Neuron (in vitro differentiated cells): ENCODE results near the gene DUT.
"Not testable (repeated sequence)": the region's sequence is repeated elsewhere in the genome, so short reads cannot be mapped to it uniquely, and the experiment has no call there.

Source experiments
- H2AFZ ChIP-seq: one replicate; pipeline ENCODE4 v1.6.1; 2013; ENCODE audit warnings: low read depth, mild to moderate bottlenecking, inconsistent platforms, low read length, moderate library complexity
- H3K27me3 ChIP-seq: one replicate; pipeline ENCODE4 v1.6.1; 2013; ENCODE audit warnings: low read length; ENCODE audit not compliant: insufficient read depth
- H3K36me3 ChIP-seq: one replicate; pipeline ENCODE4 v1.6.1; 2013; ENCODE audit warnings: low read length; ENCODE audit not compliant: insufficient read depth
- H3K4me1 ChIP-seq: one replicate; pipeline ENCODE4 v1.6.1; 2013; ENCODE audit warnings: low read length; ENCODE audit not compliant: insufficient read depth
- H3K4me3 ChIP-seq: 2 replicates; pipeline ENCODE4 v1.5.1; 2013; ENCODE audit warnings: mild to moderate bottlenecking, low read length, moderate library complexity
- H3K9me3 ChIP-seq: one replicate; pipeline ENCODE4 v1.6.1; 2013; ENCODE audit warnings: low read length

DUT gene

DNA sequence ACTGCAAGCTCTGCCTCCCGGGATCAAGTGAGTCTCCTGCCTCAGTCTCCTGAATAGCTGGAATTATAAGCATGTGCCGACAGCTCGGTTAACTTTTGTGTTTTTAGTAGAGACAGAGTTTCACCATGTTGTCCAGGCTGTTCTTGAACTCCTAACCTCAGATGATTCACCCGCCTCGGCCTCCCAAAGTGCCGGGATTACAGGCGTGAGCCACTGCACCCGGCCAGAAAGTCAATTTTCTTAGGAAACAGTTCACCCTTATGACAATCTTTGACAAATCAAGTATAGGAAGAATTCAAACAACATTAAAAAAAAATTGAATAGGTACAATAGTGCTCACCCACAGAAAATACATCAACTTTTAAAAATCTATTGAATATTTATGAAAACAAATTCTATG, 23.6 kb upstream of the DUT start:
- H3K27me3 ChIP-seq = no peaks in the 10 kb centered on the region

DNA sequence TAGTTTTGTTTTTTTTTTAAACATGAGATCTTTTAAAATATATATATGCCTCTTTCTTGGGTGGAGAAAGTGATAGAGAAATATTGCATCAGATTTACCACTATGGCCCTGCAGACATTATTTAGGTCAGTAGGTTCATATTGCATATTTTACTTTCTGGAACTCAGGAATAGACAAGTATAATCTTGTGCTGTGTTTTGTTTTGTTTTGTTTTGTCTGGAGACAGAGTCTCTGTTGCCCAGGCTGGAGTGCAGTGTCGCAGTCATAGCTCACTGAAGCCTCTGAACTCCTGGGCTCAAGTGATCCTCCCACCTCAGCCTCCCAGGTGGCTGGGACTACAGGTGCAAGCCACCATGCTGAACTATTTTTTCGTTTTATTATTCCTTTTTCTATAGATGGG, 21.5 kb upstream of the DUT start:
- Histone ChIP-seq H3K4me3 (no peak overlapping the region), H3K27me3 (no peaks in the 10 kb centered on the region), H3K36me3 (no peaks in the 10 kb centered on the region), H3K9me3 (no peaks in the 10 kb centered on the region), H2AFZ (no peak overlapping the region), H3K4me1 (no peaks in the 10 kb centered on the region)

More for the DNA sequence above, 23.6 kb upstream of the DUT start:
- no peak overlapping the region for H3K4me3 ChIP-seq
- H2AFZ ChIP-seq = no peak overlapping the region
- H3K9me3 ChIP-seq = no peaks in the 10 kb centered on the region
- H3K4me1 ChIP-seq = no peaks in the 10 kb centered on the region
- no peaks in the 10 kb centered on the region for H3K36me3 ChIP-seq

DNA sequence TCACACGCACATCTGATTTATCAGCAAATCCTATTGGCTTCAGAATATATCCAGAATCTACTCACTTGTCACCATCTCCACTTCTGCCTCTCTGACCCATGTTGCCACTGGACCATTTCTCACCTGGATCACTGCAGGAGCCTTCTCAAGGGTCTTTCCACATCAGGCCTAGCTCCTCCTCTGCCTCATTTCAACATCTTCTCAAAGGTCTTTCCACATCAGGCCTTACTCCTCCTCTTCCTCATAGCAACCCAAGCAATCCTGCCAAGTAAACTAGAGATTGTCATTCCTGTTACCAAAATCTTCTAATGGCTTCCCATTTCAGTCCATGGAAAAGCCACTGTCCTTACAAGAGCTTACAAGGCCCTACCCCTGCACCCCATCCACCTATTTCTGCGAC, 18.0 kb upstream of the DUT start:
- Histone ChIP-seq H3K36me3 (no peaks in the 10 kb centered on the region), H3K4me1 (peaks cover 6% of the 10 kb centered on the region), H2AFZ (no peak overlapping the region), H3K4me3 (no peak overlapping the region), H3K9me3 (no peaks in the 10 kb centered on the region), H3K27me3 (no peaks in the 10 kb centered on the region)

DNA sequence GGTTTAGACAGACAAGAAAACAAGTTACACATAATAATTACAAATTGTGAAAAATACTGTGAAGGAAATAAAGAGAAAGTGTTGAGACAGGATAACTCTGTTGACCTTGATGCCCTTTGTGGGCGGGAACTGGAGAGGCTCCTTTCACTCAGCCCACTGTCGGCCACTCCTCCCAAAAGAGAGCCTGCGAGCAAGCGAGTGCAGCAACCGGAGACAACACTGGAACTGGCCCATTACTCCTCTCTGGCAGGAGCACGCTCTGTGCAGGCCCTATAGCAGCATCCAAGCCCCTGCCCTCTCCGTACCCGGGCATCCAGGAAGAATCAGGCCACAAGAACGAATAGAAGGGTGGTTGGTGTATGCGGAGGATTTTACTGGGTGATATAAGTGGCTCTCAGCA, 16.2 kb upstream of the DUT start:
- H3K36me3 ChIP-seq = no peaks in the 10 kb centered on the region

DNA sequence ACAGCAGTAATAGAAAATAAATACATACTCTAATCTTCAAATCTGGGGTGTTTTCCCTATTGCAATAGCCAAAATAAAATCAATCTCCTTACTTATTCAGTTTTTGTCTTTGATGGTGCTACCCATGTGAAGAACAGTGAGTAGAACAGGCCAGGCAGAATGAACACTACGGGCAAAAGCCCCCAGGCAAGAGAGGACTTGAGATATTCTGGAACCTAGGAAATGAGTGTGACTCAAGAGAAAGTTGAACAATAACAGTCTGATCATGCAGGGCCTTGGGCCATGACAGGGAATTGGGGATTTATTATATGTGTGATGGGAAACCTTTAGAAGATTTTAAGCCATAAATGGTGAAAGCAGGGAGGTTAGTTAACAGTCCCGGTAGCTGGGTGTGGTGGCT, 14.0 kb upstream of the DUT start:
- Histone ChIP-seq H3K4me3 (no peak overlapping the region), H3K36me3 (no peaks in the 10 kb centered on the region), H3K9me3 (no peaks in the 10 kb centered on the region), H2AFZ (no peak overlapping the region), H3K4me1 (peaks cover 17% of the 10 kb centered on the region), H3K27me3 (no peaks in the 10 kb centered on the region)

More for the DNA sequence above, 16.2 kb upstream of the DUT start:
- Histone ChIP-seq H2AFZ (no peak overlapping the region), H3K9me3 (no peaks in the 10 kb centered on the region), H3K4me3 (no peak overlapping the region), H3K4me1 (peaks cover 17% of the 10 kb centered on the region), H3K27me3 (no peaks in the 10 kb centered on the region)

DNA sequence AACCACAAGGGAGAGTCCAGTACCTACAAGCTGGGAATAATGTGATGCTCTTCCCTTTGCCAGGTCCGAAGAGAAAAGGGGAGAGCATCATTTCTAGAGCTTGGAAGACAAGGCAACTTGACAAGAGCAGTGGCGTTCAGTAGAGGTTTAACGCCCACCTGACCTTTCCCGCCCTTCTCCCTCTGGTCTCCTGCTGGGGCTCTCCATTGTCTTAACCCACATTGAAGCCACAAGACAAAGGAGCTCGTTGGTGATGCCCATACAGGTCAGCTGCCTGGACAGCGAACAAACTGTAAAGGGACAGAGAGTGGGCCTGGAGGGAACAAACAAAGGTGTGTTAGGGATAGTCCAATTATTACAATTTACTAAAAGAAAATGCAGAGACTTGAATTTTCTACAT, 13.1 kb upstream of the DUT start:
- H3K4me3 ChIP-seq = no peak overlapping the region
- no peaks in the 10 kb centered on the region for H3K9me3 ChIP-seq
- peaks cover 17% of the 10 kb centered on the region for H3K4me1 ChIP-seq
- H3K36me3 ChIP-seq = no peaks in the 10 kb centered on the region
- no peak overlapping the region for H2AFZ ChIP-seq
- H3K27me3 ChIP-seq = no peaks in the 10 kb centered on the region

DNA sequence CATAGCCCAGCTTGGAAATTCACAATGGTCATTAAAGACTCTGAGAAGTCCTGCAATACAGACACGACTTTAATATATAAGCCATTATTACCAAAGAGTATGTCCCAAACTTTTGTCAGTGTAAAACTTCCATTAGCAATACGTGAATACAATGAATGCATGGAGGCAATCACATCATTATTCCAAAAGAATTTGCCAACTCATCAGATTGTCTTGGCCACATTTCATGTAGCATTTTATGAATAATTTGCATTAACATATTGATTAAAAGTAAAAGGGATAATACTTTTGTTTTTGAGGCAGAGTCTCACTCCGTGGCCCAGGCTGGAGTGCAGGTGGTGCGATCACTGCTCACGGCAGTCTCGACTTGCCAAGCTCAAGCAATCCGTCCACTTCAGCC, 7.9 kb upstream of the DUT start:
- peaks cover 9% of the 10 kb centered on the region for H3K4me1 ChIP-seq
- no peak overlapping the region for H2AFZ ChIP-seq
- H3K4me3 ChIP-seq = no peak overlapping the region
- H3K36me3 ChIP-seq = no peaks in the 10 kb centered on the region
- no peaks in the 10 kb centered on the region for H3K27me3 ChIP-seq
- no peaks in the 10 kb centered on the region for H3K9me3 ChIP-seq

DNA sequence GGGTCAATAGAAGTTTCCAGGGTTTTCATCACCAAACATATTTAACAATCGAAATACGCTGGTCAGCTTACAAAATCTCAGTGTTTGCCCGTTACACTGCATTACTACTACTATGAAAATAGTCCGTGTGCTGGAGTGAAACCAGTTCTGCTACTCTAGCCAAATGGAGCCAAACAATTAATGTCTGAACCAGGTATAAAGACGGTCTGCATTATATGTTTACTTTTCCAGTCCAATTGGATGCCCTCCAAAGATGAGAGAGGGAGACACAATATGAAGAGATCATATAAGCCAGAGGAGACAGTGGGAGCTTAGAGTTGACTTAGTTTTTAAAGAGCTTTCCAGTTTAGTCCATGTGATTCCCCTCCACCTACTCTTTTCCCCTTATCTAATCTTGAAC, 6.3 kb upstream of the DUT start:
- Histone ChIP-seq H3K27me3 (no peaks in the 10 kb centered on the region), H3K9me3 (no peaks in the 10 kb centered on the region), H3K36me3 (no peaks in the 10 kb centered on the region), H3K4me3 (no peak overlapping the region), H2AFZ (no peak overlapping the region), H3K4me1 (peaks cover 4% of the 10 kb centered on the region)

DNA sequence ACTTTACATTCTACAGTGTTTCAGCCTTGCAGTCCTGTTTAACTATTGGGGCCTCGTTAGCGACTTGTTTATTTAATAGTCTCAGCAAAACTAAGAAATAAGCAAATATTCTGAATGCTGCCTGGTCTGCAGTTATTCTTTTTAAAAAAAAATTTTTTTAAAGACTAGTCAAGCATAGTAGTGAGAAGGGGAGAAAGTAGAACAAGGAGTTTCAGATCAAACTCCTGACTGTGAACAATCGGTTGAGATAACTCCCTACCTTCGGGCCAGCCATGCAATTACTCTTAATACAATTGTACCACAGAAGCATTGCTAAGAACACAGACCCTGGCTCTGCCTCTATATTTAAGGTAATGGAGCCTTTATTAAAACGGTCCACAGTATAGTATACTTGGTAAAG, 5.8 kb upstream of the DUT start:
- H3K4me3 ChIP-seq = no peak overlapping the region
- peaks cover 8% of the 10 kb centered on the region for H3K4me1 ChIP-seq
- H3K36me3 ChIP-seq = no peaks in the 10 kb centered on the region
- no peak overlapping the region for H2AFZ ChIP-seq
- H3K27me3 ChIP-seq = no peaks in the 10 kb centered on the region
- H3K9me3 ChIP-seq = no peaks in the 10 kb centered on the region

DNA sequence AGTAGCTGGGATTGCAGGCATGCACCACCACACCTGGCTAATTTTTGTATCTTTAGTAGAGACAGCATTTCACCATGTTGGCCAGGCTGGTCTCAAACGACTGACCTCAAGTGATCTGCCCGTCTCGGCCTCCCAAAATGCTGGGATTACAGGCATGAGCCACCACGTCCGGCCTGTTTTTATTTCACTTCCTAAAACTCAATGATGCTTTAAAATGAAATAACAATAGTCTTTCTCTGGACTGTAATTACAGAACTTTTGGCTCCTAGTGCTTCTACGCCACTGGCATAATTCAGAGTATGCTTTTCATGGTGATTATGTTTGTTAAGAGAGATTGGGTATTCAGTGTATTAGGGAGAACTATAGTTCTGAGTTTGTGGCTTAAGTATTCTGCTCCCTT, 5.0 kb upstream of the DUT start:
- H3K36me3 ChIP-seq, H3K4me3 ChIP-seq, H3K9me3 ChIP-seq, H3K4me1 ChIP-seq, H2AFZ ChIP-seq, H3K27me3 ChIP-seq: not testable (repeated sequence)

DNA sequence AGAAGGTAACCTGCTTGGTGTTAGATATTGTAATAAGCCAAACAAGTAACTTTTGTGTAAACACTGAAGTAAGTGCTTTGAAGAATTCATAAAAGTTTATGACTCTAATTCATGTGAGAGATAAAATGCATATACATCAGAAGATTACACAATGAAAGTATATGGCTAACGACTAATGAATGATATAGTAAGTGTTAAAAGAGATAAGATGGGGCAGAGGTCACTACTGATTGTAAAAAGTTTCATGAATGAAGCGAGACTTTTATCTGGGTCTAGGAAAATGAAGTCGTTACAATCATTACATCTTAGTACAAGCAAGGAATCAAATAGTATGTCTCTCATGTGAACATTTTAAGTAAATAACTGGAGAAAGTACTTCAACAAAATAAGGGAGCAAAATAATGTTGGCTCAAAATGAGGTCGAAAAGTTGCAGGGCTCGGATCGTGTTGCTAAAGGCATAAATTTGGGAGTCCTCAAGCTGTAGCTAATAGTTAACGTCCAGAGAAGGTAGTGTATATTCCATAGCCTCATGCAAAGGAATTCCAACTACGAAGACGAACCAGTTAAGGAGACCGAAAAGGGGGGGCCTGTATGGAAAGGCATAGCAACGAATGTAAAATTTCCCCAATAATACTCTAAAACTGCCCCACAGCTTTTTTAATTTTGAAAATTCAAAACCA, 984 bp upstream of the DUT start:
- H2AFZ ChIP-seq = peak overlapping the region; percentile 89
- peak overlapping the region; percentile 95 for H3K4me3 ChIP-seq
- peaks cover 13% of the 10 kb centered on the region for H3K36me3 ChIP-seq
- no peaks in the 10 kb centered on the region for H3K27me3 ChIP-seq
- peaks cover 24% of the 10 kb centered on the region for H3K4me1 ChIP-seq
- H3K9me3 ChIP-seq = no peaks in the 10 kb centered on the region

DNA sequence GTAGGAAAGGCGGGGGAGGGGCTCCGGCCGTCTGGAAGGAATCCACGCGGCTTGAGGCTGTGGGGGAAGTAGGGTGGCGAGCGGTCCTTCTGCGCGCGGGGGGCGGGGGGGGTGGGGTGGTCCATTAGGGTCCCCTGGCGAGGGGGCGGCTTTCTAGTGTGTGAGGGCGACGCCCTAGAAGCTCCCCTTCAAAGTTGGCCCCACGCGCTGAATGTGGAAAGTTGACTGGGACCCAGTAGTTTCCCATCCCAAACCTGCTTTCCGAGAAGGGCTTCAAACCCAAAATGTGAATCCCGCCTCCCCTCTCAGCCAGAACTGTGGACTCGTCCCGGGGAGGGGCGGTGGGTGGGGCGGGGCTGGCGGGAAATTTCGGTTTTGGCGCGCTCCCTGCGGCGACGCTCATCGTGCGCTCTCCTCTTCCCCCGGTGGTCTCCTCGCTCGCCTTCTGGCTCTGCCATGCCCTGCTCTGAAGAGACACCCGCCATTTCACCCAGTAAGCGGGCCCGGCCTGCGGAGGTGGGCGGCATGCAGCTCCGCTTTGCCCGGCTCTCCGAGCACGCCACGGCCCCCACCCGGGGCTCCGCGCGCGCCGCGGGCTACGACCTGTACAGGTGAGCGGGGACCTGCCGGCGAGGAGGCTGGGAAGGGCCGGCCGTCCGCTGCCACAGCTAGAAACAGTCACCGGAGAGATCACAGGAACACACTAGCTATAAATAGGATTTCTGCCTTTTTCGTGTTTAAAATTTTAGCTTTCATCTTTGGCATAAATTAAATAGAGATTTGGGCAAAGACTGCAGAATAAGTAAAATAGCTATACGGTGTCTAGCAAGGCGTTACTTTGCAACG, 790 bp downstream of the DUT start:
- peaks cover 27% of the 10 kb centered on the region for H3K36me3 ChIP-seq
- peaks cover 24% of the 10 kb centered on the region for H3K4me1 ChIP-seq
- no peaks in the 10 kb centered on the region for H3K9me3 ChIP-seq
- H3K27me3 ChIP-seq = no peaks in the 10 kb centered on the region
- H3K4me3 ChIP-seq = peak overlapping the region; percentile 95
- peak overlapping the region; percentile 89 for H2AFZ ChIP-seq

DNA sequence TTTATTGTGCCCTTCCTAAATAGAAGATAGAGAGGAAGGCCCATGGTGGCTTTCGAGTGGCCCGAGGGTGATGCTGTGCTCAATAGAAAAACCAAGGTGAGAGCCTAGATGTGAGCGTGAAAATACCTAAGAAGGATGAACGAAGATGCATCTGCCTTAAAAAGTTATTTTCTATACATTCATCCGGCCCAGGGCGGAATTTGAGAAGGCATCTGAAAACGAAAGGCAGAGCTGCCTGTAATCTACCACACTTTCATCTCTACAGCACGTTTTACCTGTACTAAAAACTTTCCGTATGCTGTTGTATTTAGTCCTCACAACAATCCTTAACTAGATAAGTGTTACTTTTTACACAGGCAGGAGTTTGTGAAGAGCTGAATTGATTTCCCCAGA, 1.4 kb downstream of the DUT start:
- Histone ChIP-seq H3K4me1 (peaks cover 24% of the 10 kb centered on the region), H3K4me3 (peak overlapping the region; percentile 95)

More for the DNA sequence above, 1.4 kb downstream of the DUT start:
- no peaks in the 10 kb centered on the region for H3K27me3 ChIP-seq
- H2AFZ ChIP-seq = peak overlapping the region; percentile 37
- peaks cover 33% of the 10 kb centered on the region for H3K36me3 ChIP-seq
- H3K9me3 ChIP-seq = no peaks in the 10 kb centered on the region
